Activated T-cell treated with anti-CD3 and anti-CD28 coated beads, Interleukin-2, amount 50 U/mL, for 72 hours (primary cell): ENCODE measurements around the gene MYLIP. TPM values are rescaled to one million over a fixed set of nuclear protein-coding genes. Genes with fewer than 3 reads are reported as not detected.

Source experiments
- ATAC-seq, 2 donors: fragments of 150-1000 bp; cut with Tn5 transposase; replicated peaks in 1 of 2; 2 replicates each; pipeline ENCODE4 v1.10.0; 2021; ENCODE audit warnings: moderate library complexity in 2 of 2, mild to moderate bottlenecking in 1 of 2
- DNase-seq, 2 donors: peaks; one replicate each; pipeline ENCODE4 v3.0.0; 2021 to 2022; ENCODE audit warnings: mixed read lengths in 1 of 2
- H3K27ac Mint-ChIP-seq: one replicate; pipeline ENCODE4 v1.8.0; 2022; ENCODE audit warnings: mild to moderate bottlenecking, moderate library complexity, mixed read lengths
- H3K27me3 Mint-ChIP-seq: one replicate; pipeline ENCODE4 v1.8.0; 2022; ENCODE audit warnings: low read depth, mixed read lengths
- H3K36me3 Mint-ChIP-seq, 2 donors: one replicate each; pipeline ENCODE4 v1.8.0; 2022; ENCODE audit warnings: mixed read lengths in 2 of 2, mild to moderate bottlenecking in 1 of 2; ENCODE audit not compliant: insufficient read depth in 2 of 2
- H3K4me1 Mint-ChIP-seq: one replicate; pipeline ENCODE4 v1.8.0; 2022; ENCODE audit warnings: low read depth, mixed read lengths
- H3K4me3 Mint-ChIP-seq, 2 donors: one replicate each; pipeline ENCODE4 v1.8.0; 2022; ENCODE audit warnings: mild to moderate bottlenecking in 2 of 2, mixed read lengths in 2 of 2, moderate library complexity in 2 of 2
- H3K9me3 Mint-ChIP-seq, 2 donors: one replicate each; pipeline ENCODE4 v1.8.0; 2022; ENCODE audit warnings: mixed read lengths in 2 of 2
- total RNA-seq, 2 donors: library from RNA; stranded (reverse); gene quantifications; one replicate each; pipeline ENCODE4 v1.2.3, GENCODE V29; 2022

MYLIP gene
- 10 to 100 TPM; 16.0 to 19.1 TPM for total RNA-seq

- peaks cover 6% of the 10 kb centered on the region in 2 donors for H3K36me3 Mint-ChIP-seq
- peak within 1 kb of the TSS; percentile 92 to 99 for H3K4me3 Mint-ChIP-seq
- ATAC-seq (peak; percentile 84), DNase-seq (peak; percentile 98)
- H3K4me1 Mint-ChIP-seq: peaks cover 28% of the 10 kb centered on the region
- peak within 1 kb of the TSS; percentile 97 for H3K27ac Mint-ChIP-seq
- H3K27me3 Mint-ChIP-seq: peaks cover 18% of the 10 kb centered on the region
- no peaks in the 10 kb centered on the region for H3K9me3 Mint-ChIP-seq
Measured at GRCh38 chr6:16128759-16129622, at the start of gene MYLIP. Gene MYLIP, plus strand, starts transcription at chr6:16129086. Its CDS starts 237 bp downstream, at chr6:16129323.

- H3K27ac Mint-ChIP-seq: no peak overlapping the region
- no peaks in the 10 kb centered on the region for H3K4me1 Mint-ChIP-seq
- no peaks in the 10 kb centered on the region for H3K9me3 Mint-ChIP-seq
- H3K27me3 Mint-ChIP-seq: no peaks in the 10 kb centered on the region
- ATAC-seq (no peak), DNase-seq (no peak)
- H3K4me3 Mint-ChIP-seq: no peak overlapping the region
- H3K36me3 Mint-ChIP-seq: no peaks in the 10 kb centered on the region
Measured at GRCh38 chr6:16079354-16079753, 49.5 kb upstream of the MYLIP start.

DNA sequence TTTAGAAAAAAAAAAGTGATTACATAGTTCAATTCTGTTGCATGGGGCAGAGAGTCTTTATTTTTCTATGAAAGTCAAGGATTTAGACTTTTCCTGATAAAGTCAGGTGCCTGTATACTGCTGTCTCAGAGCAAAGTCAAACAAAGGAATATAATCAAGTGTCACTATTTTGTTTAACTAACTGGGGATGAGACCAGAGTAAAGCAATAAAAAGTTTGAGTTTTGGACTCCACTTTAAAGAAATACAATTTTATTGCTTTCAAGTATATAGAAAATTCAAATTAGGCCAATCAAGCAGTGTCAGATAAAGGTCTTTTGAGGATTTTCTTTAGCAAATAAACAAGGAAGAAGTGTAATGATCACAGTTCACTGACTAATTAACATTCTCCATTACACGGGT is 48.7 kb upstream of the MYLIP start:
- ATAC-seq (no peak), DNase-seq (no peak)
- H3K4me1 Mint-ChIP-seq: no peaks in the 10 kb centered on the region
- H3K27me3 Mint-ChIP-seq: no peaks in the 10 kb centered on the region
- no peaks in the 10 kb centered on the region for H3K36me3 Mint-ChIP-seq
- H3K27ac Mint-ChIP-seq: no peak overlapping the region
- H3K9me3 Mint-ChIP-seq: no peaks in the 10 kb centered on the region
- no peak overlapping the region for H3K4me3 Mint-ChIP-seq

DNA sequence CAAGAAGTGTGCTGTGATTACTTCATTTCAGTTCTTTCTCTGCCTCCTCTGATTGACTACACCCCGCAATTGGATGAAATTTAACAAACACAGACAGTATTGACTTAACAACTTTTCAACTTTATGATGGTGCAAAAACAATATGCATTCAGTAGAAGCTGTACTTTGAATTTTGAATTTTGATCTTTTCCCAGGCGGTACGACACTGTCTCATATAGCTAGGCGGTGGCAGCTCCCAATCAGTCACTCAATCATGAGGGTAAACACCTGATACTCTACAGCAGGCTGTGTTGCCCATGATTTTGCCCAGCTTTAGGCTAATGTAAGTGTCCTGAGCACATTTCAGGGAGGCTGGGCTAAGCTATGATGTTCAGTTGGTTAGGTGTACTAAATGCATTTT is 47.6 kb upstream of the MYLIP start:
- no peak for ATAC-seq
- Mint-ChIP-seq H3K36me3 (no peaks in the 10 kb centered on the region), H3K4me1 (no peaks in the 10 kb centered on the region), H3K27ac (no peak overlapping the region), H3K9me3 (no peaks in the 10 kb centered on the region), H3K27me3 (no peaks in the 10 kb centered on the region), H3K4me3 (no peak overlapping the region)
- DNase-seq: no peak

- Mint-ChIP-seq H3K36me3 (no peaks in the 10 kb centered on the region), H3K27me3 (peaks cover 3% of the 10 kb centered on the region), H3K4me3 (no peak overlapping the region), H3K9me3 (no peaks in the 10 kb centered on the region), H3K4me1 (no peaks in the 10 kb centered on the region), H3K27ac (no peak overlapping the region)
- ATAC-seq: no peak
- DNase-seq: no peak
Measured at GRCh38 chr6:16082361-16082760, 46.5 kb upstream of the MYLIP start.

GRCh38 chr6:16086965-16087364 is 41.9 kb upstream of the MYLIP start:
- Mint-ChIP-seq H3K27me3 (peaks cover 13% of the 10 kb centered on the region), H3K4me3 (no peak overlapping the region), H3K4me1 (no peaks in the 10 kb centered on the region), H3K36me3 (no peaks in the 10 kb centered on the region), H3K27ac (no peak overlapping the region), H3K9me3 (no peaks in the 10 kb centered on the region)
- DNase-seq: no peak
- no peak for ATAC-seq

DNA sequence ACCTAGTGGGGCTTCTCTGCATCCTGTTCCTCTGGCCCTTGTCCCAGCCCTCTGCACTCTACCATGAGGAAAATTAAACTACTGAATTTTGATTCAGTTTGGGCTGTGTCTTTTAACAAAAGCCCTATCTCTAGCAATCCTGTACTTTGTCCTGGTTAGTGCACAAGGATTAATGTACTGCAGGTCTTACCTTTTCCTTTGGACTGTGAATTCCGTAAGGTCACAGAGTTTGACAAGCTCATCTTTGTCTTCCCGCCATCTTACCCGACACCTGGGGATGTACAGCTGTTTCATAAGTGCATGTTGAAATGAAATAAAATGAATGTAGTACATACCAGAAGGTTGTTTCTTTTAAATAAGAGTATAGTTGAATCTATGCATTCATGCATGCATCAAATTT is 41.5 kb upstream of the MYLIP start:
- ATAC-seq (no peak), DNase-seq (no peak)
- no peak overlapping the region for H3K27ac Mint-ChIP-seq
- peaks cover 13% of the 10 kb centered on the region for H3K27me3 Mint-ChIP-seq
- H3K4me3 Mint-ChIP-seq: no peak overlapping the region
- H3K4me1 Mint-ChIP-seq: no peaks in the 10 kb centered on the region
- no peaks in the 10 kb centered on the region for H3K9me3 Mint-ChIP-seq
- no peaks in the 10 kb centered on the region for H3K36me3 Mint-ChIP-seq

DNA sequence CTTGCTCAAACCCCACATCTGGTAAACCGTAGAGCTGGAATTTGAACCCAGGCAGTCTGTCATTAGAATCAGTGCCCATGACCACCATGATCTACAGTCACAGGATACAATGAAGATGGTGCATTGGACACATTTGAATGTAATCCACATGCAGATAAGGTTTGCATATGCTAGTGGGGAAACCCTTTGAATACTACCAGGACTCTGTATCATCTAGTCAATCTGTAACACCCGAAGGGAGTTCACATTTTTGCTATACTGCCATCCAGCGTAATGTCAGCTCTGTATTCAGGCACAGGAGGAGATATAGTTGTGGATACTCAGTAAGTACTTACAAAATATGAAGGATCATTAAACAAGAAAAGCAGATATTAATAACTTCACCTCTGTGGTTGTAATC is 40.5 kb upstream of the MYLIP start:
- no peak for DNase-seq
- no peaks in the 10 kb centered on the region for H3K9me3 Mint-ChIP-seq

GRCh38 chr6:16089232-16090062 is 39.4 kb upstream of the MYLIP start:
- Mint-ChIP-seq H3K4me3 (peak overlapping the region in 1 of 2 donors; percentile 12), H3K27ac (no peak overlapping the region), H3K27me3 (peaks cover 13% of the 10 kb centered on the region), H3K36me3 (no peaks in the 10 kb centered on the region), H3K9me3 (no peaks in the 10 kb centered on the region), H3K4me1 (no peaks in the 10 kb centered on the region)
- ATAC-seq (peak; percentile 90 to 95), DNase-seq (peak in 1 of 2 donors; percentile 23)

More for the DNA sequence above, 40.5 kb upstream of the MYLIP start:
- no peaks in the 10 kb centered on the region for H3K36me3 Mint-ChIP-seq
- no peaks in the 10 kb centered on the region for H3K4me1 Mint-ChIP-seq
- ATAC-seq: no peak
- H3K4me3 Mint-ChIP-seq: no peak overlapping the region
- H3K27me3 Mint-ChIP-seq: peaks cover 13% of the 10 kb centered on the region
- no peak overlapping the region for H3K27ac Mint-ChIP-seq

DNA sequence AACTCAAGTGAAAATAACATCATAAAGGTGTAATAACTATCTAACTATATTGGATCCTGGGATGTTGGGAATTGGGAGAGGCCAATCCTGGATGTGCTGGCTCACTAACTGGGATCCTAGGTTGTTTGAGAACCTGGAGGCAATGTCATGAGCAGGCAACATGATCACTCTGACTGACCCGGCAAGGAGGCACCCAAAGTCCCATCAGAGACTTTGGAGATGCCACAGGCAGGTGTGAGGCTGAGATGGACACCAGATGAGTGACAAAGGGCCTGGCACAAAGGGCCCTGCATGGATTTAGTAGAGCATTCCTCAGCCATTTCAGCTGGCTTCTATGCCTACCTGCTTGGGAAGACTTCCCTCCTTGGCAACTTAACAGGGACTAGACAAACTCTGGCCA is 38.4 kb upstream of the MYLIP start:
- Mint-ChIP-seq H3K36me3 (no peaks in the 10 kb centered on the region), H3K4me1 (no peaks in the 10 kb centered on the region)

GRCh38 chr6:16090920-16091319 is 38.0 kb upstream of the MYLIP start:
- Mint-ChIP-seq H3K27me3 (peaks cover 13% of the 10 kb centered on the region), H3K36me3 (no peaks in the 10 kb centered on the region), H3K4me1 (no peaks in the 10 kb centered on the region), H3K27ac (no peak overlapping the region), H3K9me3 (no peaks in the 10 kb centered on the region), H3K4me3 (no peak overlapping the region)
- ATAC-seq (no peak), DNase-seq (no peak)

More for the DNA sequence above, 38.4 kb upstream of the MYLIP start:
- ATAC-seq: no peak
- Mint-ChIP-seq H3K9me3 (no peaks in the 10 kb centered on the region), H3K27ac (no peak overlapping the region), H3K27me3 (peaks cover 13% of the 10 kb centered on the region), H3K4me3 (no peak overlapping the region)
- DNase-seq: no peak

GRCh38 chr6:16092140-16092539 is 36.7 kb upstream of the MYLIP start:
- Mint-ChIP-seq H3K36me3 (no peaks in the 10 kb centered on the region), H3K4me1 (no peaks in the 10 kb centered on the region), H3K4me3 (no peak overlapping the region), H3K27ac (no peak overlapping the region), H3K9me3 (no peaks in the 10 kb centered on the region), H3K27me3 (peaks cover 12% of the 10 kb centered on the region)
- DNase-seq (no peak), ATAC-seq (no peak)

DNA sequence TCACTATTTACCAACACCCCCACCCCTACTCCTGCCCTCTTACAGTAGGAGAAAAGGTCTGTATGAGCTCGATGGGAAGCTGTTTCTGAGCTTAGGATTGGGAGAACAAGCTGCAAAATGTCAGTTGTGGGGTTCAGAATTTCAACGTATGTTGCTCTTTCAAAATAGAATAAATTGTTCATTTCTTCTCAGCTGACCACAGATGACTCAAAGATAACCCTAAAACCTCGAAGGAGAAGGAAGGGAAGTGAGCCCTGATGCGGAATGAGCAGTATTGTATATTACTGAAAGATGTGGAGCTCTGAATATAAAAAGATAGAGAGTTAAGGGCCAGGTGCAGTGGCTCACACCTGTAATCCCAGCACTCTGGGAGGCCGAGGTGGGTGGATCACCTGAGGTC is 35.9 kb upstream of the MYLIP start:
- no peaks in the 10 kb centered on the region for H3K36me3 Mint-ChIP-seq
- no peaks in the 10 kb centered on the region for H3K4me1 Mint-ChIP-seq
- no peak for ATAC-seq
- peaks cover 3% of the 10 kb centered on the region for H3K27me3 Mint-ChIP-seq
- H3K4me3 Mint-ChIP-seq: no peak overlapping the region
- H3K27ac Mint-ChIP-seq: no peak overlapping the region
- H3K9me3 Mint-ChIP-seq: peaks cover 3% of the 10 kb centered on the region in 2 donors
- no peak for DNase-seq
